Measurements from ENCODE around the gene HNF1B. TPM values are rescaled to one million over a fixed set of nuclear protein-coding genes. Genes with fewer than 3 reads are reported as not detected.

HNF1B gene
- total RNA-seq, 2 donors from 2014 or later = not detected

GRCh38 chr17:37741341-37742115 lies 3.3 kb downstream of the HNF1B start:
- DNase-seq (ENCODE audit: low spot score) = no peak
- intact Hi-C loops (cut with DNase I) = no loop called here

- intact Hi-C loops (cut with DNase I) = no loop called here
- no peak for DNase-seq (ENCODE audit: low spot score)
These were observed 3.9 kb downstream of the HNF1B start for GRCh38 chr17:37740915-37741314.

GRCh38 chr17:37737971-37738370 lies 6.9 kb downstream of the HNF1B start:
- no peak for DNase-seq (ENCODE audit: low spot score)
- intact Hi-C loops (cut with DNase I) = no loop called here

GRCh38 chr17:37737081-37737480 lies 7.8 kb downstream of the HNF1B start:
- no peak for DNase-seq (ENCODE audit: low spot score)
- intact Hi-C loops (cut with DNase I) = no loop called here

GRCh38 chr17:37736428-37736827 lies 8.4 kb downstream of the HNF1B start:
- peak; percentile 26 for DNase-seq (ENCODE audit: low spot score)
- intact Hi-C loops (cut with DNase I) = no loop called here

GRCh38 chr17:37735165-37735564 lies 9.7 kb downstream of the HNF1B start:
- intact Hi-C loops (cut with DNase I) = no loop called here
- DNase-seq (ENCODE audit: low spot score) = no peak

- intact Hi-C loops (cut with DNase I) = no loop called here
These were observed 12.5 kb downstream of the HNF1B start for GRCh38 chr17:37732316-37732715.

GRCh38 chr17:37731056-37731455 lies 13.8 kb downstream of the HNF1B start:
- peak; percentile 41 for DNase-seq (ENCODE audit: low spot score)
- intact Hi-C loops (cut with DNase I) = no loop called here

More at GRCh38 chr17:37732316-37732715, 12.5 kb downstream of the HNF1B start:
- peak; percentile 45 for DNase-seq (ENCODE audit: low spot score)

- intact Hi-C loops (cut with DNase I) = no loop called here
- DNase-seq (ENCODE audit: low spot score) = peak; percentile 37
These were observed 15.0 kb downstream of the HNF1B start for GRCh38 chr17:37729905-37730304.

- intact Hi-C loops (cut with DNase I) = no loop called here
- DNase-seq (ENCODE audit: low spot score) = no peak
These were observed 17.8 kb downstream of the HNF1B start for GRCh38 chr17:37726891-37727675.

- intact Hi-C loops (cut with DNase I) = no loop called here
- DNase-seq (ENCODE audit: low spot score) = no peak
These were observed 18.6 kb downstream of the HNF1B start for GRCh38 chr17:37726248-37726647.

GRCh38 chr17:37725601-37726146 lies 19.2 kb downstream of the HNF1B start:
- DNase-seq (ENCODE audit: low spot score) = no peak
- intact Hi-C loops (cut with DNase I) = no loop called here

GRCh38 chr17:37725021-37725595 lies 19.8 kb downstream of the HNF1B start:
- intact Hi-C loops (cut with DNase I) = no loop called here
- DNase-seq (ENCODE audit: low spot score) = no peak

GRCh38 chr17:37720989-37721388 lies 23.9 kb downstream of the HNF1B start:
- intact Hi-C loops (cut with DNase I) = no loop called here
- no peak for DNase-seq (ENCODE audit: low spot score)

- intact Hi-C loops (cut with DNase I) = no loop called here
- DNase-seq (ENCODE audit: low spot score) = no peak
These were observed 25.0 kb downstream of the HNF1B start for GRCh38 chr17:37719866-37720265.

GRCh38 chr17:37718324-37719048 lies 26.4 kb downstream of the HNF1B start:
- intact Hi-C loops (cut with DNase I) = no loop called here

GRCh38 chr17:37717627-37718323 lies 27.1 kb downstream of the HNF1B start:
- intact Hi-C loops (cut with DNase I) = no loop called here
- no peak for DNase-seq (ENCODE audit: low spot score)

More at GRCh38 chr17:37718324-37719048, 26.4 kb downstream of the HNF1B start:
- DNase-seq (ENCODE audit: low spot score) = no peak

- intact Hi-C loops (cut with DNase I) = no loop called here
- DNase-seq (ENCODE audit: low spot score) = no peak
These were observed 30.0 kb downstream of the HNF1B start for GRCh38 chr17:37714897-37715296.

- intact Hi-C loops (cut with DNase I) = no loop called here
- no peak for DNase-seq (ENCODE audit: low spot score)
These were observed 31.2 kb downstream of the HNF1B start for GRCh38 chr17:37713624-37714023.

All from posterior vena cava (tissue), 2 donors.